ENCODE data around the gene NETO2.
"Not testable (repeated sequence)": the region's sequence is repeated elsewhere in the genome, so short reads cannot be mapped to it uniquely, and the experiment has no call there.

Gene NETO2

GRCh38 chr16:47134550-47134949 lies 9.2 kb downstream of the NETO2 start:
- DNase-seq = no peak

- DNase-seq = no peak
Measured at GRCh38 chr16:47132308-47132707, 11.4 kb downstream of the NETO2 start.

- no peak for DNase-seq
Measured at GRCh38 chr16:47129755-47130435, 13.8 kb downstream of the NETO2 start.

- no peak for DNase-seq
Measured at GRCh38 chr16:47127541-47127940, 16.2 kb downstream of the NETO2 start.

GRCh38 chr16:47125757-47126156 lies 18.0 kb downstream of the NETO2 start:
- no peak for DNase-seq

- DNase-seq = no peak
Measured at GRCh38 chr16:47113130-47113529, 30.6 kb downstream of the NETO2 start.

- no peak for DNase-seq
Measured at GRCh38 chr16:47110939-47111338, 32.8 kb downstream of the NETO2 start.

GRCh38 chr16:47109361-47109760 lies 34.4 kb downstream of the NETO2 start:
- no peak for DNase-seq

- DNase-seq = not testable (repeated sequence)
Measured at GRCh38 chr16:47102921-47103320, 40.8 kb downstream of the NETO2 start.

- not testable (repeated sequence) for DNase-seq
Measured at GRCh38 chr16:47097154-47097553, 46.6 kb downstream of the NETO2 start.

GRCh38 chr16:47096297-47096696 lies 47.4 kb downstream of the NETO2 start:
- no peak for DNase-seq

GRCh38 chr16:47084198-47084597 lies 59.5 kb downstream of the NETO2 start:
- no peak for DNase-seq

- no peak for DNase-seq
Measured at GRCh38 chr16:47082099-47082865, 61.5 kb downstream of the NETO2 start.

- DNase-seq = no peak
Measured at GRCh38 chr16:47081115-47081514, 62.6 kb downstream of the NETO2 start.

- no peak for DNase-seq
Measured at GRCh38 chr16:47079860-47080259, 63.9 kb downstream of the NETO2 start.

- no peak for DNase-seq
Measured at GRCh38 chr16:47073223-47074155, 70.3 kb downstream of the NETO2 start.

- no peak for DNase-seq
Measured at GRCh38 chr16:47072158-47072557, 71.6 kb downstream of the NETO2 start.

- no peak for DNase-seq
Measured at GRCh38 chr16:47069841-47070584, 73.7 kb downstream of the NETO2 start.

- DNase-seq = no peak
Measured at GRCh38 chr16:47069313-47069712, 74.4 kb downstream of the NETO2 start.

GRCh38 chr16:47067203-47067602 lies 76.5 kb downstream of the NETO2 start:
- DNase-seq = no peak
